HEK293T (cell line): ENCODE measurements around the gene SKOR1.

ENCODE experiments used
- BHLHE40 ChIP-seq: fragments of 450-650 bp; IDR thresholded peaks from 2 replicates; pipeline ENCODE4 v1.6.1; 2016; ENCODE audit warnings: mild to moderate bottlenecking, moderate library complexity, borderline replicate concordance
- CTBP1 ChIP-seq: fragments of 450-650 bp; IDR thresholded peaks from 2 replicates; pipeline ENCODE4 v1.6.1; 2016; ENCODE audit warnings: borderline replicate concordance
- FOXA1 ChIP-seq: fragments of 450-650 bp; IDR thresholded peaks from 2 replicates; pipeline ENCODE4 v1.6.1; 2016; ENCODE audit warnings: mild to moderate bottlenecking
- HDGF ChIP-seq: fragments of 450-650 bp; IDR thresholded peaks from 2 replicates; pipeline ENCODE4 v1.6.1; 2017; ENCODE audit warnings: antibody characterized with exemption, borderline replicate concordance
- PKNOX1 ChIP-seq: fragments of 450-650 bp; IDR thresholded peaks from 2 replicates; pipeline ENCODE4 v1.6.1; 2016
- SP1 ChIP-seq: fragments of 450-650 bp; IDR thresholded peaks from 2 replicates; pipeline ENCODE4 v1.6.1; 2017
- SUZ12 ChIP-seq: fragments of 450-650 bp; IDR thresholded peaks from 2 replicates; pipeline ENCODE4 v1.6.1; 2016; ENCODE audit warnings: mild to moderate bottlenecking
- TARDBP ChIP-seq: fragments of 450-650 bp; IDR thresholded peaks from 2 replicates; pipeline ENCODE4 v1.6.1; 2016

GRCh38 chr15:67869701-67870100, 44.4 kb downstream of the SKOR1 start:
- TF ChIP-seq HDGF (no peak), CTBP1 (no peak), SP1 (no peak), SUZ12 (no peak), TARDBP (no peak), FOXA1 (no peak), BHLHE40 (no peak), PKNOX1 (no peak)
